ENCODE measurements around the gene PSME4. TPM values are rescaled to one million over a fixed set of nuclear protein-coding genes. Genes with fewer than 3 reads are reported as not detected.
"Not testable (repeated sequence)": the region's sequence is repeated elsewhere in the genome, so short reads cannot be mapped to it uniquely, and the experiment has no call there.

The PSME4 gene
- total RNA-seq, 2 experiments from 2014 or later, result 57.0 to 70.0 TPM

- Mint-ChIP-seq H3K9me3 (ENCODE audit: low read depth) (no peaks in the 10 kb centered on the region), H3K4me3 (no peak overlapping the region), H3K27ac (peak overlapping the region; percentile 39), H3K4me1 (peaks cover 16% of the 10 kb centered on the region), H3K27me3 (no peaks in the 10 kb centered on the region), H3K36me3 (peaks cover 36% of the 10 kb centered on the region)
- CTCF ChIA-PET, result interaction anchor here (0.6 to 0.8 kb wide), 3 partner anchors 18 to 132 kb away, joined by 3 to 4 read pairs (median 3); no protein-coding TSS in a partner anchor
- ATAC-seq, result peak; percentile 64
- no peak for DNase-seq
Measured at GRCh38 chr2:53949457-53949856, 21.3 kb downstream of the PSME4 start.

GRCh38 chr2:53945538-53945937 lies 25.3 kb downstream of the PSME4 start:
- no peak for ATAC-seq
- H3K9me3 Mint-ChIP-seq (ENCODE audit: low read depth), result no peaks in the 10 kb centered on the region

GRCh38 chr2:53944542-53944941 lies 26.3 kb downstream of the PSME4 start:
- no peaks in the 10 kb centered on the region for H3K27me3 Mint-ChIP-seq
- no peak overlapping the region for H3K4me3 Mint-ChIP-seq
- H3K9me3 Mint-ChIP-seq (ENCODE audit: low read depth), result no peaks in the 10 kb centered on the region
- H3K36me3 Mint-ChIP-seq, result peaks cover 39% of the 10 kb centered on the region
- CTCF ChIA-PET, result interaction anchor here (1.0 to 1.4 kb wide), 2 partner anchors 11 to 18 kb away, joined by 3 read pairs; no protein-coding TSS in a partner anchor
- H3K4me1 Mint-ChIP-seq, result peaks cover 13% of the 10 kb centered on the region
- no peak for ATAC-seq
- H3K27ac Mint-ChIP-seq, result no peak overlapping the region
- no peak for DNase-seq

More at GRCh38 chr2:53945538-53945937, 25.3 kb downstream of the PSME4 start:
- H3K4me3 Mint-ChIP-seq, result no peak overlapping the region
- H3K27ac Mint-ChIP-seq, result peak overlapping the region; percentile 74
- peaks cover 18% of the 10 kb centered on the region for H3K4me1 Mint-ChIP-seq
- CTCF ChIA-PET, result interaction anchor here (1.4 kb wide), 1 partner anchor 12 kb away, joined by 3 read pairs; no protein-coding TSS in a partner anchor
- no peak for DNase-seq
- peaks cover 40% of the 10 kb centered on the region for H3K36me3 Mint-ChIP-seq
- no peaks in the 10 kb centered on the region for H3K27me3 Mint-ChIP-seq

GRCh38 chr2:53942280-53942679 lies 28.5 kb downstream of the PSME4 start:
- CTCF ChIA-PET, result interaction anchor here (1.4 kb wide), 1 partner anchor 9 kb away, joined by 3 read pairs; no protein-coding TSS in a partner anchor
- no peak for ATAC-seq
- no peak overlapping the region for H3K27ac Mint-ChIP-seq
- H3K4me3 Mint-ChIP-seq, result no peak overlapping the region
- no peaks in the 10 kb centered on the region for H3K9me3 Mint-ChIP-seq (ENCODE audit: low read depth)
- peaks cover 29% of the 10 kb centered on the region for H3K36me3 Mint-ChIP-seq
- DNase-seq, result no peak
- H3K27me3 Mint-ChIP-seq, result no peaks in the 10 kb centered on the region
- peaks cover 10% of the 10 kb centered on the region for H3K4me1 Mint-ChIP-seq

- Mint-ChIP-seq H3K4me1 (peaks cover 10% of the 10 kb centered on the region), H3K4me3 (no peak overlapping the region), H3K27me3 (no peaks in the 10 kb centered on the region), H3K9me3 (ENCODE audit: low read depth) (no peaks in the 10 kb centered on the region), H3K27ac (no peak overlapping the region), H3K36me3 (peaks cover 29% of the 10 kb centered on the region)
- DNase-seq (no peak), ATAC-seq (no peak)
- CTCF ChIA-PET, result interaction anchor here (1.4 kb wide), 1 partner anchor 8 kb away, joined by 3 read pairs; no protein-coding TSS in a partner anchor
Measured at GRCh38 chr2:53941749-53942148, 29.0 kb downstream of the PSME4 start.

GRCh38 chr2:53939656-53940055 lies 31.1 kb downstream of the PSME4 start:
- H3K4me1 Mint-ChIP-seq, result peaks cover 6% of the 10 kb centered on the region
- peaks cover 26% of the 10 kb centered on the region for H3K36me3 Mint-ChIP-seq
- ATAC-seq, result no peak
- no peaks in the 10 kb centered on the region for H3K27me3 Mint-ChIP-seq
- no peak overlapping the region for H3K4me3 Mint-ChIP-seq
- DNase-seq, result no peak
- H3K27ac Mint-ChIP-seq, result no peak overlapping the region
- H3K9me3 Mint-ChIP-seq (ENCODE audit: low read depth), result no peaks in the 10 kb centered on the region
- CTCF ChIA-PET, result interaction anchor here (1.0 kb wide), 1 partner anchor 10 kb away, joined by 3 read pairs; no protein-coding TSS in a partner anchor

GRCh38 chr2:53938904-53939303 lies 31.9 kb downstream of the PSME4 start:
- CTCF ChIA-PET, result interaction anchor here (1.0 kb wide), 1 partner anchor 9 kb away, joined by 3 read pairs; no protein-coding TSS in a partner anchor
- Mint-ChIP-seq H3K36me3 (peaks cover 31% of the 10 kb centered on the region), H3K27me3 (no peaks in the 10 kb centered on the region), H3K27ac (no peak overlapping the region), H3K4me1 (peaks cover 7% of the 10 kb centered on the region), H3K9me3 (ENCODE audit: low read depth) (no peaks in the 10 kb centered on the region), H3K4me3 (no peak overlapping the region)
- DNase-seq, result no peak
- ATAC-seq, result no peak

- Mint-ChIP-seq H3K27me3 (no peaks in the 10 kb centered on the region), H3K27ac (no peak overlapping the region), H3K4me1 (peaks cover 17% of the 10 kb centered on the region), H3K36me3 (peaks cover 55% of the 10 kb centered on the region), H3K4me3 (peak overlapping the region; percentile 22), H3K9me3 (ENCODE audit: low read depth) (no peaks in the 10 kb centered on the region)
- DNase-seq (no peak), ATAC-seq (peak; percentile 36)
- CTCF ChIA-PET, result interaction anchor here (0.9 to 1.3 kb wide), 4 partner anchors 9 to 174 kb away, joined by 3 read pairs; no protein-coding TSS in a partner anchor
Measured at GRCh38 chr2:53933329-53933728, 37.5 kb downstream of the PSME4 start.

GRCh38 chr2:53926321-53926720 lies 44.5 kb downstream of the PSME4 start:
- CTCF ChIA-PET, result interaction anchor here (1.2 kb wide), 1 partner anchor 42 kb away, joined by 3 read pairs; no protein-coding TSS in a partner anchor
- DNase-seq; H3K9me3 Mint-ChIP-seq (ENCODE audit: low read depth); H3K4me1 Mint-ChIP-seq; H3K27ac Mint-ChIP-seq; ATAC-seq; H3K4me3 Mint-ChIP-seq; H3K27me3 Mint-ChIP-seq: not testable (repeated sequence)
- peaks cover 54% of the 10 kb centered on the region for H3K36me3 Mint-ChIP-seq

- CTCF ChIA-PET, result no interaction called here
- peak; percentile 100 for ATAC-seq
Measured at GRCh38 chr2:53913721-53914120, 57.1 kb downstream of the PSME4 start.

GRCh38 chr2:53911434-53912189 lies 59.2 kb downstream of the PSME4 start:
- H3K27ac Mint-ChIP-seq, result no peak overlapping the region
- CTCF ChIA-PET, result interaction anchor here (0.6 to 1.6 kb wide), 2 partner anchors 57 to 158 kb away, joined by 3 to 4 read pairs; no protein-coding TSS in a partner anchor
- H3K27me3 Mint-ChIP-seq, result no peaks in the 10 kb centered on the region
- H3K4me1 Mint-ChIP-seq, result peaks cover 9% of the 10 kb centered on the region
- no peak overlapping the region for H3K4me3 Mint-ChIP-seq
- peaks cover 36% of the 10 kb centered on the region for H3K36me3 Mint-ChIP-seq
- H3K9me3 Mint-ChIP-seq (ENCODE audit: low read depth), result no peaks in the 10 kb centered on the region
- no peak for ATAC-seq
- no peak for DNase-seq

More at GRCh38 chr2:53913721-53914120, 57.1 kb downstream of the PSME4 start:
- Mint-ChIP-seq H3K9me3 (ENCODE audit: low read depth) (no peaks in the 10 kb centered on the region), H3K27ac (peak overlapping the region; percentile 67), H3K4me1 (peaks cover 9% of the 10 kb centered on the region), H3K4me3 (no peak overlapping the region), H3K36me3 (peaks cover 25% of the 10 kb centered on the region), H3K27me3 (no peaks in the 10 kb centered on the region)
- peak; percentile 75 for DNase-seq

GRCh38 chr2:53907582-53907981 lies 63.2 kb downstream of the PSME4 start:
- Mint-ChIP-seq H3K9me3 (ENCODE audit: low read depth) (no peaks in the 10 kb centered on the region), H3K36me3 (peaks cover 42% of the 10 kb centered on the region), H3K4me3 (no peak overlapping the region), H3K27me3 (no peaks in the 10 kb centered on the region), H3K27ac (no peak overlapping the region), H3K4me1 (no peaks in the 10 kb centered on the region)
- DNase-seq, result no peak
- CTCF ChIA-PET, result no interaction called here
- no peak for ATAC-seq

- H3K27ac Mint-ChIP-seq, result no peak overlapping the region
- H3K27me3 Mint-ChIP-seq, result no peaks in the 10 kb centered on the region
- CTCF ChIA-PET, result no interaction called here
- ATAC-seq, result no peak
- H3K4me1 Mint-ChIP-seq, result no peaks in the 10 kb centered on the region
- DNase-seq, result no peak
- H3K4me3 Mint-ChIP-seq, result no peak overlapping the region
- H3K9me3 Mint-ChIP-seq (ENCODE audit: low read depth), result no peaks in the 10 kb centered on the region
- H3K36me3 Mint-ChIP-seq, result peaks cover 44% of the 10 kb centered on the region
Measured at GRCh38 chr2:53905396-53905795, 65.4 kb downstream of the PSME4 start.

- DNase-seq, result no peak
- Mint-ChIP-seq H3K27me3 (no peaks in the 10 kb centered on the region), H3K27ac (no peak overlapping the region), H3K9me3 (ENCODE audit: low read depth) (no peaks in the 10 kb centered on the region), H3K4me3 (no peak overlapping the region), H3K4me1 (no peaks in the 10 kb centered on the region), H3K36me3 (peaks cover 43% of the 10 kb centered on the region)
- no peak for ATAC-seq
- CTCF ChIA-PET, result no interaction called here
Measured at GRCh38 chr2:53903011-53903410, 67.8 kb downstream of the PSME4 start.

Data from activated CD8-positive, alpha-beta memory T cell treated with anti-CD3 and anti-CD28 coated beads, Interleukin-2, amount 10 ng/mL, durations not matched to agents 7 days and 5 days (primary cell).